ENCODE data around the gene RANBP1.

The RANBP1 gene

GRCh38 chr22:20123366-20124082 is 7.6 kb downstream of the RANBP1 start:
- DNase-seq (ENCODE audit: low read depth): no peak

DNA sequence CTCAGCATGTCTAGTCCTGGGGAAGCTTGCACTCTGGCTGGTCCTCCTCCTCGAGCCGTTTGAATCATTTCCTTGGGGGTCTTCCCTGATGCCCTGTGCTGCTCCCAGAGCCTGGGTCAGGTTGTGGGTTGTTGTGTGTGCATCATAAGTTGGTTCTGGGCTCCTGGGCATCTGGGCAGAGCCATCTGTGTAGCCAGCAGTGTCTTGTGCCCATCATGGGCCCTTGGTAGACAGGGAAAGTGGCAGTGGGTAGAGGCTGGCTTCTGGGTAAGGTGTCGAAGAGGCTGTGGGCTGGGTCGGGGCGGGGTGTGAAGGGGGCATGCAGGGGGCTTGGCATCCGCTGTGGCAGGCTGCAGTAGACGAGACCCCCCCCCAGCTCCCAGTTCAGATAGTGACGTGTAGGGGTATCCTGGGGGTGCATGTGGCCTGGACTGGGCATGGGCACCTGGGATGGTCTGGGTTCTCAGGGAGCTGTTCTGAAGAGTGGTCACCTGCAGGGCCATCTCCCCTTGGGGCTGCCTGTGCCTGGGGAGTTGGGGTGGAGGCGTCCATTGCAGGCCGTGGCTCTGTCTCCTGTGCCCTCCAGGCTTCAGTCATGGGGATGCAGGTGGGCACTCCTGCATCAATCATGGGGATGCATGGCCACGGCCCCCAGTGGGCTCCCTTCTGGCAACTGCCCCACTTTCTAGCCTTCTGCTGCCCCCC is 8.3 kb downstream of the RANBP1 start:
- no peak for DNase-seq (ENCODE audit: low read depth)

GRCh38 chr22:20125201-20126174 is 9.6 kb downstream of the RANBP1 start:
- DNase-seq (ENCODE audit: low read depth): no peak

DNA sequence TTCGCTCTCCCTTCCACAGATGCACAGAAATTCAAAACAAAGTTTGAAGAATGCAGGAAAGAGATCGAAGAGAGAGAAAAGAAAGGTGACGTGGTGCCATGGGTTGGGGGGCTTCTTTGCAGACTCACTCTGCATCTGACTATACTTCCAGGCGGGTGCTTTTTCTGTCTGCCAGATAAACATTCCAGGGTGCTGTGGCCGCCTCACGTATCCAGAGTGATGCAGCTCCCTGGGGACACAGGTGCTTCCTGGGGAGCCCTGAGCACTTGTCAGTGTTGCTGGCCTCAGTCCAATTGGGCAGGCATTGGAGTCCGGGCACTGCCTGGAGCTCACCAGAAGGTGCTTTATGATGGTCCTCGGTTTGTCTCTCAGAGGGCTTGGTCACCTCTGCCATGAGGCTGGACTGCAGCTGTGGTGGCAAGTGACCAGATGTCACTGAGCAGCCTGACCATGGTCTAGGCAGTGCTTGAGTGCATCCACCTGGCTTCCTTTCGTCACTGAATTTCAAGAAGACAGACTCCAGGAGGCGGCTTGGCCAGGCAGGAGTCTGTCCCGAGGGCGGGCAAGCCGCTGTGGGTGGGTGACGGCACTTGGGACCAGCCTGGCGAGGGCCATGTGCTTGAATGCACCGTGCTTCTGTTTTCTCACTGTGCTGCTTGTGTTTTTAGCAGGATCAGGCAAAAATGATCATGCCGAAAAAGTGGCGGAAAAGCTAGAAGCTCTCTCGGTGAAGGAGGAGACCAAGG is 10.6 kb downstream of the RANBP1 start:
- no peak for DNase-seq (ENCODE audit: low read depth)

DNA sequence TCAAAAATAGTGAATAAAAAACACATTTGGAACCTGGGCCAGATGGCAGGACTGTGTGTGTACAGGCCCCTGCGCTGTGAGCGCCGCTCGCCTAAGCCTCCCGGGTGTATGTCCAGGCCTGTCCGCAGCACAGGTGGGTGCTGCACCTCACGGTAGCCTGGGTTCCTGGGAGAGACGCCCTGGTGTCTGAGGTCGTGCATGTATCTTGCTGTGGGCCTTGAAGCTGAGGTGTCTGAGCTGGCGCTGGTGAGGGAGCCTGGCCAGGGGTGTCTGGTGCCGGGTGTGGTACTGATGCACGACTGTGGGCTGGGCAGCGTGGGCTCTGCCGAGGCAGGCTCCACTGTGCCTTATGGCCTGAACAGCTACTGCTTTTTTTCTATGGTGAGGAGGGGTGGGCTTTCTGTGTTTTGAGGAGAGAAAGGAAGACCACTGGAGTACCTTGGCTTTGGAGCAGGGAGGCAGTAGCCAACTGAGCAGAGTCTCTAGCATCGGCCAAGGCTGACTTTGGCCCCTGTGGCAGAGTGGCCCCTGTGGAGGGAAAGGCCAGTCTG is 11.5 kb downstream of the RANBP1 start:
- DNase-seq (ENCODE audit: low read depth): no peak

DNA sequence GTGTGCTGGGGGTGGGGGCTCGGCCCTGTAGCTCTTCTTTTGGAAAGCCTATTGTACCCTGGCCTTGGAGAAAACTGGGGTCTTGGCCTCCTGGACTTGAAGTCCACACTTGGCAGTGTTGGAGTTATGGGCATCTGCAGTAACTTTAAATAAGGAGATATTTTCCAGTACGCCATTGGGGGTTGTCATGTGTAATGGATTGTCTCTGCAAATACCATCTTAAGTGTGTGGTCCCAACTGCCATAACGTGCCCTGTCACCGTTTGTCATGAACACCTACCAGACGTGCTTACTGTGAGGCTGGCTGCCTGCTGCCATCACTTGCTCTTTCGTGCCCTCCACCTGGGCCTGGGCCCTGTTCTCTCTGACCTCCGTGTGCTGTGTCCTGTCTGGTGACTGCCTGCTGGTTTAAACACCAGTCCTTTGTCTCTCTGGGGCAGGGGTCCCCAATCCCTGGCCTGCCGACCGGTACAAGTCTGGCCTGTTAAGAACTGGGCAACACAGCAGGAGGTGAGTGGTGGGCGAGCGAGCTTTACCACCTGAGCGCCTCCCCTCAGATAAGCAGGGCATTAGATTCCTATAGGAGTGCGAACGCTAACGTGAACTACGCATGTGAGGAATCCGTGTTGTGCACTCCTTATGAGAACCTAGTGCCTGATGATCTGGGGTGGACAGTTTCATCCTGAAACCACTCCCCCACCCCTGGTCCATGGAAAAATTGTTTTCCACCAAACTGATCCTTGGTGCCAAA is 12.1 kb downstream of the RANBP1 start:
- no peak for DNase-seq (ENCODE audit: low read depth)

- DNase-seq (ENCODE audit: low read depth): no peak
Measured at GRCh38 chr22:20128619-20128901, 12.7 kb downstream of the RANBP1 start.

- DNase-seq (ENCODE audit: low read depth): peak; percentile 18
Measured at GRCh38 chr22:20128902-20129746, 13.2 kb downstream of the RANBP1 start.

GRCh38 chr22:20129747-20130014 is 13.8 kb downstream of the RANBP1 start:
- DNase-seq (ENCODE audit: low read depth): no peak

- no peak for DNase-seq (ENCODE audit: low read depth)
Measured at GRCh38 chr22:20130319-20130718, 14.4 kb downstream of the RANBP1 start.

DNA sequence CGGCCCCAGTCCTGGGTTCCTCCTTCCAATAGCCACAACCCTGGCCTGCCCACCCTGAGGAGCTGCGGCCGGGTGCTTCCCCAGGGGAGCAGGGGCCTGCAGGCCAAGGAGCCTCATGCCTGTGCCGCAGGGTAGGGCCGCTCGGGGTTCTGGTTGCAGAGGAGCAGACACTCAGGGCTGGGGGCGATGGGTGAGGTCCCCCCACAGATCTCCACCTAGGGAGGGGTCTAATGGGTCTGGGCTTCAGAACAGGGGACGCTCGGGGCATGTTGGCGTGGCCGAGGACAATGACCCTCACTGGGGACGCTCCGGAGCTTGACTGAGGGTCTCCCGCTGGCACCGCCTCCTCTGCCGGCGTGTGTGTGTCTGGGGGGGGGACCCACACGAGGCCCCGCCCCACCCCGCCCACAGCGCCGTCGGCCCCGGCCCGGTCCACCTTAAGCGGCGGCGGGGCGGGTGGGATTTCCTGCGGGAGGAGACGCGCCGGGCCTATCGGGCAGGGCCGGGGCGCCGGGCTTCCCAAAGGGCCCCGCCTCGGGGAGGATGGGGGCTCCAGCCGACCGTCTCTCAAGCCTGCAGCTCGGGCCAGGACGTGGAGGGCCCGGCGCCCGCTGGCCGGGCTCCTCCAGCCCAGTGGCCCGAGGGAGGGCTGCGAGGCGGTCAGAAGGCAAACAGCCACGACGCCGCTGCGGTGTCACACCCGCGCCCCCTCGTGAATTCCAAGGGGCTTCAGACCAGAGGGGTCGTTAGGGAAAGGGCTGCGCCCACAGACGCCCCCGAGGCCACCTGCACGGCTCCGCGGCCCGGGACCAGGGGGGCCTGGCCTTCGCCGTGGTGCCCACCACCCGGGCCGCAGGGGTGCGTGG is 15.1 kb downstream of the RANBP1 start:
- peak; percentile 76 for DNase-seq (ENCODE audit: low read depth)

DNA sequence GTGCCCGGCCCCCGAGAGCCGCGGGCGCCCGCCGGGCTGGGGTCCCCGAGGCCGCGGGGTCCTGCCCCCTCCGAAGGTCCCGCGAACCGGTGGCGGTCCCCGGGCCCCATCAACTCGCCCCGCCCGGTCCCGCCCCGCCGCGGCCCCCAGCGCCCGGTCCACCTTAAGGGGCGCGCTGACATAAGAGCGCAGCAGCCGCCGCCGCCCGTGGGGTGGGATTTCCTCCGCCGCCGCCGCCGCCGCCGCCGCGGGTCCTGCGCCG is 15.6 kb downstream of the RANBP1 start, which contains the start of gene ZDHHC8:
Gene ZDHHC8, plus strand, starts transcription at position 208 of the 262 bp plus-strand sequence. CDS start 144 bp downstream, outside the sequence.
- peak; percentile 20 for DNase-seq (ENCODE audit: low read depth)

DNA sequence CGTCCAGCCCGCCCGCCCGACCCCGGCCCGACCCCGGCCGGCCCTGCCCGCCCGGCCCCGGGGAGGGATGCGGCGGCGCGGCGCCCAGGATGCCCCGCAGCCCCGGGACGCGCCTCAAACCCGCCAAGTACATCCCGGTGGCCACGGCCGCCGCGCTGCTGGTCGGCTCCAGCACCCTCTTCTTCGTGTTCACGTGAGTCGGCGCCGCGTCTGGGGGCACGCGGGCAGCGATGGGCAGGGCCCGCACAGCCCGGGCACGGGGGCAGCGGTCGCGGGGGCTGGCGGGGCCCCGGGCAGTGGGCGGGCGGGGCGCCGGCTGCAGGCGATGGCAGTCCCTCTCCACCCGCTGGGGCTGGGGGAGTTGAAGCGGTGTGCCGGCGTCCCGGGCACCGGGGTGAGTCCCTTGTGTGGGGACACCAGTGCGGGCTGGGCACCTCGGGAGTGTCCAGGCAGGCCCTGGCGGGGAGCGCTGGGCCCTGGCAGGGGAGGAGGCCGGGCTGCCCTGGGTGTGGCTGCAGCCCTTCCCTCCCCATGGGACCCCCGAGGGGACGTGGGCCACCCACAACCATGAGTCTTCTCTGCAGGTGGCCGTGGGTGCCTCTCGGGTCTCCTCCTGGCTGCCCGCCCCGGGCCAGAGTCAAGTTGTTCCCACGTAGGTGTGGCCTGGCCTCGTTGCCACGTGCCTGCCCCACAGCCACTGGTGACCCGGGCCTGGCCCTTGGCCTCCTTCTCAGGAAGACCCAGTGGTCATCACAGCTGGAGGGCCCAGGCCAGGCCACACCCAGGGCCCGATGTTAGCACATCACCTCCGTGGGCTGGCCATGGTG is 16.2 kb downstream of the RANBP1 start:
- DNase-seq (ENCODE audit: low read depth): peak; percentile 36

GRCh38 chr22:20132686-20133246 is 16.9 kb downstream of the RANBP1 start:
- DNase-seq (ENCODE audit: low read depth): no peak

- no peak for DNase-seq (ENCODE audit: low read depth)
Measured at GRCh38 chr22:20133930-20134549, 18.1 kb downstream of the RANBP1 start.

- no peak for DNase-seq (ENCODE audit: low read depth)
Measured at GRCh38 chr22:20135265-20135664, 19.4 kb downstream of the RANBP1 start.

DNA sequence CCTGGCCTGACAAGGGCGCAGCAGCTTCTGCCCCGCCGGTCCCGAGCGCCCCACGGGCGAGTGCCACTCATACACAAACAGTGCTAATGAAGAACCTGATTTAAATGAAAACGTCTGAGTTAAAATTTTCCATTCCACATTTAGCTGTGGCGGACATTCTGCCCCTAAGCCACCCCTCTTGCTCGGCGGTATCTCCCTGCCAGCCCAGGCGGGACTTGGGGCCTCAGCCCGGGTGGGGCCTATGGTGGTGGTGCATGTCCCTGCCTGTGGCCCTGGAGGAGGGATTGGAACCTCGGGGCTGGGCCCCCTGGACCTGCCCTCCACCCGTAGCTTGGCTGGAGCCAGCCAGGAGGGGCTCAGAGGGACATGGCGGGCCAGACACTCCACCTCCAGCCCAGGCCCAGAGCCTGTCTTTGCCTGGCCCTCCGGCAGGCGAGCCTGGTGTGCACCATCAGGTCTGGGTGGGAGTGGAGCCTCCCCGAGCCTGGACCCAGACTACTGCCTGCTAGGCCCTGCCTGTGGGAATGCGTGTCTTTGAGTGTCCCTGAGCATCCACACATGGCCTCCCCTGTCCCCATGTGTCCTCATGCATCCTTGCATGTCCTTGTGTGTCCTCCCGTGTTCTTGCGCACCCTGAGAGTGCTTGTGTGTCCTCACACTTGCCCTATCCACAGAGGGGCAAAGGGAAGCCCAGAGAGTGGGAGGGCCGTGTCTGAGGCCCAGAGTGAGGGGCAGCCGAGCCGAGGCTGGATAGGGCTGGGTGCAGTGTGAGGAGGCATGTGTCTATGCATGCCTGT is 20.1 kb downstream of the RANBP1 start:
- DNase-seq (ENCODE audit: low read depth): no peak
